GM21515 (cell line): ENCODE results near the gene AVPI1.
A peak's percentile ranks its signal among the peaks of the same experiment; 100 is the strongest.
"Not testable (repeated sequence)": the region's sequence is repeated elsewhere in the genome, so short reads cannot be mapped to it uniquely, and the experiment has no call there.

Source experiments
- ATAC-seq: cut with Tn5 transposase; IDR thresholded peaks from one replicate; pipeline ENCODE4 v1.9.1; 2021; ENCODE audit not compliant: unreplicated experiment

AVPI1 gene

DNA sequence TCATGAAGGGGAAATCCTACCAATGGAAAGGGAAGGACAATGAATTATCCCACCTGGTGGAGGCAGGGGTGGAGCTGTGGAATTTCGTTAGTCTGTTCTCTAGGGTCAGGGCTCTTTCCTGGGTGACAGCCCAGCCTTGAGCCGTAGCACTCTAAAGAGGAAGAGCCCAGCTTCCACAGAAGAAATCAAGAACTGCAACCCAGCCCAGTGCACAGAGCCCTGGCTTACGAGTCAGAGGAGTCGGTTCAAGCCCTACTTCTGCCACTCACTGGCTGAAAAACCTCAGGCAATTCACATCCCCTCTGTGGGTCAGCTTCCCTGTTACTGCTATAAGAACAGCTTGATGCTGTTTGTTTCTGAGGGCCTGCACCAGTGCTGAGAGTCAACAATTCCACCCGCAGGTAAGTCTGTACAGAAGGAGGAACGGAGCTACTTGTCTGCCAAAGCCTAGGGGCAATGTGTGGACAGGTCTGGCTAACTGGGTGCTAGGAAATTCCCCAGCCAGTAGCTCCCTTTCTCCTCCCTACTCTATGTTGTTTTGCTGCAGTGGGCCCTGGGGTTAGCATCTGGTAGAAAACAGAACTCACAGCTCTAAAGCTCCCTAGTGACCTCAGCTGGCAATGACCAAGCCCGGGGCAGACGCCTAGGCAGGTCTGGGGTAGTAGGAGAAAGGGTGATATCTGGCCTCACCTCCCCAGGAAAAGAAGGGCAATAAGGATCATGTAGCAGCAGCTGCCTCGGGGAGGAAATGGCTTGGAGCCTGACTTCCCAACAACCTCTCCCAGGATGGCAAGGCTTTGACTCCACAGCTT, 3.3 kb downstream of the AVPI1 start:
- ATAC-seq = no peak

- ATAC-seq = no peak
These were observed 5.0 kb downstream of the AVPI1 start for GRCh38 chr10:97682042-97682441.

DNA sequence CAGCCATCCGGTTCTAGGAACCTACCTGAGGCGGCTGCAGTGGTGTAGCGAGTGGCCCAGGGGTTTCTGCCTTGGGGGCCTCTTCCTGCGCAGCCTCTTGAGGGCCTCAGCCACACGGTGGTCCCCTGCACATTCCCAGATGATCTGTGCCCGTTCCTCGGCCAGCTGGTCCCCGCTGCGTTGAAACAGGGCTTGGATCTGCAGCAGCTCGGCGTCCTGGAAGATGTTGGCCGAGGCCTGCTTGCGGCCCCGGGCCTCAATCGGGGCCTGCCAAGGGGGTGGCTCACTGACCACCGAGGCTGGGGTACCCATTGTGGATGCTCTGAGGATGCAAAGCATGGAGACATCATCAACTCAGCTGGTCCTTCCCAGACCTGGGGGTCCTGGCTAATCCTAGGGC, 7.4 kb downstream of the AVPI1 start:
- no peak for ATAC-seq

DNA sequence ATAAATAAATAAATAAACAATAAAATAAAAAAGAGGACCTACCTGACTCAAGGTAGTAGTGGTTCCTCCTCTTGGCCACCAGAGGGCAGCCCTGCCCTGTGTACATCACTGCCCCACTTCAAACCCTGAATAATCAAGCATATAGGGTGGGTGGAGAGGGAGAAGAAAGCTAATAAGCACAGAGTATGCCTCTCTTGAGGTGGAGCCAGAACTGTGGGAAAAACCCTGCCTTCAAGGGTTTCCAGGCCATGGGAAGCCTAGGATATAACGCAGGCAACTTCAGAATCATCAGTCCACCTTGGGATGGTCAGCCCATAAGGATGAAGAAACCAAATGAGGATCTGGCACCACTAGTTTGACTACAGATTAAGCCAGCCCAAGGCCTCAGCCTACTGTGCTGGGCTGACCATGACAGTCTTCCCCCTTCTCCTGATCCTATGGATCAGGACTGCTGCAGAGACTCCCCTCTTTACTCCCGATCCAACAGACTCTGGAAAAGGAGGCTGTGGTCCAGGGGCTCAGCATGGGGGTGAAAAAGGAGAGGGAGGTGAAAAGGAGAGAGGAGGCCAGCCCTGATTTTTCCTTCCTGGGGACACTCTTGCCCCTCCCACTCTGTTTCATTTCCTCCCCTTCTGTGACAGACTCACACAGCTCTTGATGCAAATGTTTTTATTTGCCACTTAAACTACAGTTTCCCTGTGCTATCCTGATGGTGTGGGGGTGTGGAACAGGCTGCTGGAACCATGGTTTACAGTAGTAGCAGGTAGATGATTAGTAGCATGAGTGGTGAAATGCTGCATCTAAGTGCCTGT, 10.1 kb downstream of the AVPI1 start:
- peak; percentile 68 for ATAC-seq

GRCh38 chr10:97675222-97675621, 11.8 kb downstream of the AVPI1 start:
- ATAC-seq = no peak

DNA sequence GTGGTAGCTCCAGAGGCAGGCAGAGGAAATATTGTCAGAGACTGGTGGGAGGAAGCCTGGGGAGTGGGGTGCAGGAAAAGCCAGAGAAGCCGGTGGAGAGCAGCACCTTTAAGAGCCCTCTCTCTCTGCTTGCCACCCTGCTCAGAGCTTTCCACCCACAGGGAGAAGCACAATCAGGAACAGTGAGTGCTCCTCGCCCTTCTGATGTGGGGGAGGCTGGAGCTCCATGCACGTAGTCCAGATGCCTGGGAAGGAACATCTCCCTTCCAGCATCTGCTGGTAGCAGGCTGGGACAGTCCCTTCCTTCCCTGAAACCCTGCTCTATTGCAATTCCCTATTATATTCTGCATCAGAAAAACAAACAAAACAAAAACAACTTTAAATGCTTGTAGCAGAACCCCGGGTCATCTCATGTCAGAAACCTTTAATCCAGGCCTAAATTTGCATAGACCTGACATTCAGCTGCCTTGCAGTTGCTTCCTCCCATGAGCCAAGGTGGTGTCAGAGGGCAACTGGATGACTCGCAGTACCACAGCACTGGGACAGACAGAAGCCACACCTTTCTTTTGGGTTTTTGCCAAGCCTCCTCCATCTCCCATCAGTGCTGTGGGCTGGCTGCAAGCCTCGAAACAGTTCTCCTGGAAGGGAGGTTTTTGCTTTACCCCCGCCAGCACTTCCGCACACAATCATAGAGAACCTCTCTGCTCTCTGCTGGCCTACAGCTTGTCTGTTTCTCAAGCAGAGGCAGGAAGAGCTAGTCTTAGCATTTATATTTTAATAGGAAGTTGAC, 13.1 kb downstream of the AVPI1 start:
- ATAC-seq = no peak

- no peak for ATAC-seq
These were observed 17.5 kb downstream of the AVPI1 start for GRCh38 chr10:97669571-97669970.

GRCh38 chr10:97667463-97667862, 19.6 kb downstream of the AVPI1 start:
- ATAC-seq = no peak

GRCh38 chr10:97666992-97667391, 20.0 kb downstream of the AVPI1 start:
- ATAC-seq = no peak

DNA sequence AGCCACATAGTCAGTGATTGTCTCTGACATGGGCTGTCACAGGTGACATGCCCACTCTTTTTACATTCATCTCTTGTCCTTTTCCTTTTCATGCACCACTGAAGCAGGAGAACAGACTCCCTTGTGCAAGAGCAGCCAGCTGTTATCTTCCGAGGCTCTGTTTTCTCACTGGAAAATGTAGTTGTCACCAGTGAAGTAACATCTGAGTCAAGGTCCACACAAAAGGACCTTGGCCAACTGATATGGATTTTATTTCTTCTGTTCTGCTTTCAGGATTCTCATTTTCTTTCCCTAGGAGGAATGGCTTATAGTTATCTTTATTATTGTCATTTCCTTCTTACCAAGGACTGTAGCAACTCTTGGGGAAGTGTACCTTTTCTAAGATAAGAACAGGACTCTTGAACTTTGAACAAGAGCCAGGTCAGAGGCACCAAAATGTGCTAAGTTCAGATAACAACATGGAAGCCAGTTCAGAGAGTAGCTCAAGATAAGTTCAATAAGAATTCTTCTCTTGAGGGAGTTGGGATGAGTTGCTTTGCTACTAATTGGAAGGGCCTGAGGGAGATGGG, 22.7 kb downstream of the AVPI1 start:
- ATAC-seq = no peak

DNA sequence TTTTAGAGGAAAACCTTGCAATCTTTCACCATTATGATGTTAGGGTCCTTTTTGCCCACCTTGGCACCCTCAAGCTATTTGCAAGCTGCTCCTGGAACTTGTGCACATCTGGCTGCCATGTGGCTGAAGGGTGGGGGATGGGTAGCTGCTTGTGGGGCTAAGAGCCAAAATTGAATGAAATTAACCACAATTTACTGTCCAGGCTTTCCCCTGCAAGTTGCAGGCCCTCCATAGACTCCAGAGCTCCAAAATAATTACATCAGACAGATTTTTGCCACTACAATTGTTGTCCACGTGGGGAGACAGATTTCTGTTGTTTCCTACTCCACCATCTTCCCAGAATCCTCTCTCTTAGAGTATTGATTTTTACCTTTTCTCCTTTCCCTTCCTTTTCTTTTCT, 27.5 kb downstream of the AVPI1 start:
- ATAC-seq = no peak

- no peak for ATAC-seq
These were observed 30.3 kb downstream of the AVPI1 start for GRCh38 chr10:97656777-97657176.

DNA sequence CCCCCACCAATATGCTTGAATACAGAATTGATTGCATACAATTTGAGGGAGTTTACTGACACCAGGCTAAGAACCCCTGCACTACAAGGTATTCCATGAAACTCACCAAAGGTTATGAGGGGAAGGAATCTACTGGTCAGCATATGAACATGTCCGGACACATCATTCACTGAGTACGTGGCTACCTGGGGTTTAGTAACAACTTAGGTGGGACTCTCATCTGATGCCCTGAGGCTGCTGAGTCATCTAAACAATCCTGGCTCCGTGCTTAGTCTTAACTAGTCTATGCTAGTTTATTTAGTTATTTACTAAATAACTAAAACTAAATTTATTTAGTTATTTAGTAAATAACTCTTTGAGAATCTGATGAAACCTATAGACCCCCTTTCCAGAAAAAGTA, 35.3 kb downstream of the AVPI1 start:
- no peak for ATAC-seq

DNA sequence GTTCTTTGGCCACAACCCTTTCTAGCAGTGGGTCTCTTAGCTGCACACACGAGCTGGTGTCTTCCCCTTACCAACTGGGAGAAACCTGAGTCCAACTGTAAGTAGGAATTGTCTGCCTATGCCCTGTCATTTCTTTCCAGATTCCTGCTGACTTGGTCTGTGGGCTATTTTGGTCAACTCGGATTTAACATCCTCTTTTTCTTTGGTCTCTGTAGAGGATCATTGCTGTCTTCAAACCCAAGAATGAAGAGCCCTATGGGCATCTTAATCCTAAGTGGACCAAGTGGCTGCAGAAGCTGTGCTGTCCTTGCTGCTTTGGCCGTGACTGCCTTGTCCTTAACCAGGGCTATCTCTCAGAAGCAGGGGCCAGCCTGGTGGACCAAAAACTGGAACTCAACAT, 36.3 kb downstream of the AVPI1 start:
- ATAC-seq = no peak

- ATAC-seq = not testable (repeated sequence)
These were observed 37.7 kb downstream of the AVPI1 start for GRCh38 chr10:97649405-97649750.

GRCh38 chr10:97648562-97649404, 38.3 kb downstream of the AVPI1 start:
- peak; percentile 84 for ATAC-seq

DNA sequence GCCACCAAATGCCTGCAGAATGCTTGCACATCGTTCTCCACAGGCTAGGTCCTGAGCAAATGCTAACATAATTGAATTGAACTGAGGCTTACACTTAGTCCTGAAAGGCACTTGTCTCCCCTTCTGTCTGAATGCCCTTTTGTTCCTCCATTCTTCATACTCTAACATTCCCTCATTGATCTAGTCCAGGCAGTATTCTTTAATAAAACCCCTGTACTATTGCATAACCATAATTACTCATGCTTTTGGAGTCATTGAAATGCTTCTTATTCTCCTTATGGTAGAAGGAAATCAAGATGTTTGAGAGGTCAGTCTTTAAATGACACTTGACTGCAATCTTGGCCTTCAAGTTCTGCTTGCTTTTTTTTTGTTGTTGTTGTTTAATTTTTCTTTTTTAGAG, 39.5 kb downstream of the AVPI1 start:
- no peak for ATAC-seq

DNA sequence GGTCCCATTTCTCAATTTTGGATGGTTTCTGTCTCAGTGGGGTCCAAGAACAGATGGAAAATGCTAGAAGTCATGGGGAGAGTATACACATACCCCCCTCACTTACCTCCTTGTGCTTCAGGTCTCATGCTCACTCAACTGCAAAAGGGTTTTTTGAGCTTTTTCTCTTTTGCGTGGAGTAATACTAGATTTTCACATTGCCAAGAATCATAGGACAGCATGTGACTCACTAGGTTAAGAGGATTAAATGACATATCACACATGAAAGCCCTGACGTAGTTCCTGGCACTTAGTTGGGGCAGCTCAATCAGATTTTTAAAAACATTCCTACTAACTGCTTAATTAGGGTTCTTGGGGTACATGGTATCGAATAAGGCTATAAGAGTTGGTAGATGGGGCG, 42.1 kb downstream of the AVPI1 start:
- no peak for ATAC-seq

GRCh38 chr10:97643441-97643985, 43.5 kb downstream of the AVPI1 start:
- ATAC-seq = no peak
